Stomach (tissue), 4 donors: ENCODE data around the gene KLHL15.

Experiments
- CTCF ChIP-seq, 7 experiments: fragments of 450-650 bp in 4 of 7; fragments of 200-600 bp in 3 of 7; sonication (generic) in 3 of 7; IDR thresholded peaks; one replicate each; pipeline ENCODE4 v1.5.1; 2016 to 2019; ENCODE audit warnings: antibody characterized with exemption in 7 of 7, control low read depth in 2 of 7, mild to moderate bottlenecking in 1 of 7
- POLR2A ChIP-seq, 4 donors: fragments of 450-650 bp; IDR thresholded peaks; one replicate each; pipeline ENCODE4 v1.6.1; 2016; ENCODE audit warnings: antibody characterized with exemption in 4 of 4, control low read depth in 2 of 4, mild to moderate bottlenecking in 1 of 4, moderate library complexity in 1 of 4
- POLR2AphosphoS5 ChIP-seq, 3 donors: sonication (generic); formaldehyde crosslinking; IDR thresholded peaks; one replicate each; pipeline ENCODE4 v1.6.1; 2016; ENCODE audit warnings: antibody characterized with exemption in 3 of 3

- TF ChIP-seq POLR2A (IDR thresholded peaks at IDR 0.05) (no peak), CTCF (IDR thresholded peaks at IDR 0.05) (no peak), POLR2AphosphoS5 (IDR thresholded peaks at IDR 0.05) (no peak)
These were observed 81.8 kb downstream of the KLHL15 start for GRCh38 chrX:23945206-23945605.
